KMS-11 (cell line): ENCODE measurements around the gene CEACAM19.

Source experiments
- H2AFZ ChIP-seq: fragments of 200-600 bp; sonication (generic); 2 replicates; pipeline ENCODE4 v1.6.1; 2016; ENCODE audit warnings: antibody characterized with exemption, mixed run types, low read depth
- H3K27ac ChIP-seq: fragments of 200-600 bp; sonication (generic); 2 replicates; pipeline ENCODE4 v1.6.1; 2016; ENCODE audit warnings: mild to moderate bottlenecking, mixed run types
- H3K27me3 ChIP-seq: fragments of 200-600 bp; sonication (generic); 2 replicates; pipeline ENCODE4 v1.6.1; 2017; ENCODE audit warnings: mild to moderate bottlenecking, low read depth, mixed run types, moderate library complexity; ENCODE audit not compliant: insufficient read depth
- H3K36me3 ChIP-seq: fragments of 200-600 bp; sonication (generic); 2 replicates; pipeline ENCODE4 v1.6.1; 2017; ENCODE audit warnings: mild to moderate bottlenecking, mixed run types; ENCODE audit not compliant: insufficient read depth
- H3K4me1 ChIP-seq: fragments of 200-600 bp; sonication (generic); 2 replicates; pipeline ENCODE4 v1.6.1; 2016; ENCODE audit warnings: mild to moderate bottlenecking, low read depth, mixed run types; ENCODE audit not compliant: poor library complexity, severe bottlenecking
- H3K4me2 ChIP-seq: fragments of 200-600 bp; sonication (generic); 2 replicates; pipeline ENCODE4 v1.7.0; 2016; ENCODE audit warnings: mild to moderate bottlenecking, mixed run types
- H3K4me3 ChIP-seq: fragments of 200-600 bp; sonication (generic); IDR thresholded peaks from 2 replicates; pipeline ENCODE4 v1.6.1; 2017; ENCODE audit warnings: low read depth, low read length, mixed read lengths; ENCODE audit not compliant: insufficient read depth
- H3K79me2 ChIP-seq: fragments of 200-600 bp; sonication (generic); 2 replicates; pipeline ENCODE4 v1.6.1; 2016; ENCODE audit warnings: low read depth, mixed run types; ENCODE audit not compliant: insufficient read depth
- H3K9ac ChIP-seq: fragments of 200-600 bp; sonication (generic); 2 replicates; pipeline ENCODE4 v1.6.1; 2016; ENCODE audit warnings: mild to moderate bottlenecking, mixed run types
- H4K20me1 ChIP-seq: fragments of 200-600 bp; sonication (generic); 2 replicates; pipeline ENCODE4 v1.6.1; 2016; ENCODE audit warnings: mild to moderate bottlenecking, mixed run types; ENCODE audit not compliant: insufficient read depth
- TF ChIP-seq, protein P1 (sequence below): fragments of 200-600 bp; sonication (generic); conservative IDR thresholded peaks from 2 replicates; pipeline ENCODE4 v1.6.1; 2017; ENCODE audit warnings: low read depth, mild to moderate bottlenecking, antibody characterized with exemption, low read length, moderate library complexity, mixed read lengths

Gene CEACAM19

DNA sequence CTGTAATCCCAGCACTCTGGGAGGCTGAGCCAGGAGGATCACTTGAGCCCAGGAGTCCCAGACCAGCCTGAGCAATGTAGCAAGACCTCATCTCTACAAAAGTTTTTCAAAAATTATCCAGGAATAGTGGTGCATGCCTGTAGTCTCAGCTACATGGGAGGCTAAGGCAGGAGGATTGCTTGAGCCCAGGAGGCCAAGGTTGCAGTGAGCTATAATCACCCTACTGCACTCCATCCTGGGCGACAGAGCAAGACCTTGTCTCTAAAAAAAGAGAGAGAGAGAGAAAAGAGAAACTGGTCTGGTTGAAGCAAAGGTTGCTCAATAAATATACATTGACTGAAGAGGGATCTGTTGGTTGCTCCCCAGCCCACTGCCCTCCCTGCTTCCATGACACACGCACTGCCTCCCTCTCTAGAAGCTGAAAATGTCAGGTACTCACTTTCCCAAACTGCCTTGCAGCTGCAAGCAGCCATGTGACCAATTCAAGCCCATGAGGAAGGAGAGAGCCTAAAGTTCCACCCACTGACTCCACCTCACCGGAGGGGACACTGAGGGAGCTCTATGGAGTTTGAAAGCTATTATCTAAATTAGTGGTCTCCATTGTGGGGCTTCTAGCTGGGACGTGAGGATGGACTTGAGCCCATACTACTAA lies 41.7 kb downstream of the CEACAM19 start:
- no peaks in the 10 kb centered on the region for H3K79me2 ChIP-seq
- H3K4me2 ChIP-seq, result no peak overlapping the region

DNA sequence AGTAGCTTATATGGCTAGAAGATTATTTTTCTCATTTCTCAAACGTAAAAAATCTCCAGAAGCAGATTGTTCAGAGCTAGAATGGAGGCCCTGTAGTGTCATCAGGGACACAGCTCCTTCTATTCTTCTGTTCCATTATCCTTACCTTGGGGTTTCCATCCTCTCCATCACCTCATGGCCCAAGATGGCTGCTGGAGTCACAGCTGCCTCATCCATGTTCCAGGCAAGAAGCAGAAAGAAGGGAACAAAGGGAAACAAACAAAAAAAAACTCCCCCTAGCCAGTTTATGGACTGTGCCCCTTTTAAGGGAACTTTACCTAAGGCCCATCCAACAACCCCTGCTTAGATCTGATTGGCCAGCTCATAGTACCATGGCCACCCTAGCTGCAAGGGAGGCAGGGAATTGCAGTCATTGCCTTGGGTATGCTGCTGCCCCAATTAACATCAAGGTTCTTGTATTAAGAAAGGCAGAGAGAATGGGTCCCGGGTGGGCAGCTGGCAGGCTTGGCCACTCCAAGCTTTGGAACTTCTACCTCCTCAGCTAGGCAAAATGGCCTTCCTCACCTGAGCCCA lies 43.4 kb downstream of the CEACAM19 start:
- H2AFZ ChIP-seq, result no peak overlapping the region
- no peak overlapping the region for H3K27ac ChIP-seq
- no peaks in the 10 kb centered on the region for H4K20me1 ChIP-seq
- no peaks in the 10 kb centered on the region for H3K79me2 ChIP-seq
- no peak overlapping the region for H3K4me2 ChIP-seq
- H3K4me1 ChIP-seq, result peaks cover 32% of the 10 kb centered on the region
- no peaks in the 10 kb centered on the region for H3K27me3 ChIP-seq
- H3K4me3 ChIP-seq, result no peak overlapping the region
- no peak overlapping the region for H3K9ac ChIP-seq
- no peaks in the 10 kb centered on the region for H3K36me3 ChIP-seq
- TF ChIP-seq, protein P1, sequence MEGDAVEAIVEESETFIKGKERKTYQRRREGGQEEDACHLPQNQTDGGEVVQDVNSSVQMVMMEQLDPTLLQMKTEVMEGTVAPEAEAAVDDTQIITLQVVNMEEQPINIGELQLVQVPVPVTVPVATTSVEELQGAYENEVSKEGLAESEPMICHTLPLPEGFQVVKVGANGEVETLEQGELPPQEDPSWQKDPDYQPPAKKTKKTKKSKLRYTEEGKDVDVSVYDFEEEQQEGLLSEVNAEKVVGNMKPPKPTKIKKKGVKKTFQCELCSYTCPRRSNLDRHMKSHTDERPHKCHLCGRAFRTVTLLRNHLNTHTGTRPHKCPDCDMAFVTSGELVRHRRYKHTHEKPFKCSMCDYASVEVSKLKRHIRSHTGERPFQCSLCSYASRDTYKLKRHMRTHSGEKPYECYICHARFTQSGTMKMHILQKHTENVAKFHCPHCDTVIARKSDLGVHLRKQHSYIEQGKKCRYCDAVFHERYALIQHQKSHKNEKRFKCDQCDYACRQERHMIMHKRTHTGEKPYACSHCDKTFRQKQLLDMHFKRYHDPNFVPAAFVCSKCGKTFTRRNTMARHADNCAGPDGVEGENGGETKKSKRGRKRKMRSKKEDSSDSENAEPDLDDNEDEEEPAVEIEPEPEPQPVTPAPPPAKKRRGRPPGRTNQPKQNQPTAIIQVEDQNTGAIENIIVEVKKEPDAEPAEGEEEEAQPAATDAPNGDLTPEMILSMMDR, result no peak

More for the DNA sequence above, 41.7 kb downstream of the CEACAM19 start:
- Histone ChIP-seq H3K4me3 (no peak overlapping the region), H4K20me1 (no peaks in the 10 kb centered on the region), H3K36me3 (no peaks in the 10 kb centered on the region), H3K27ac (no peak overlapping the region), H3K4me1 (peaks cover 15% of the 10 kb centered on the region), H2AFZ (no peak overlapping the region), H3K27me3 (no peaks in the 10 kb centered on the region), H3K9ac (no peak overlapping the region)
- TF ChIP-seq, protein P1, result no peak

DNA sequence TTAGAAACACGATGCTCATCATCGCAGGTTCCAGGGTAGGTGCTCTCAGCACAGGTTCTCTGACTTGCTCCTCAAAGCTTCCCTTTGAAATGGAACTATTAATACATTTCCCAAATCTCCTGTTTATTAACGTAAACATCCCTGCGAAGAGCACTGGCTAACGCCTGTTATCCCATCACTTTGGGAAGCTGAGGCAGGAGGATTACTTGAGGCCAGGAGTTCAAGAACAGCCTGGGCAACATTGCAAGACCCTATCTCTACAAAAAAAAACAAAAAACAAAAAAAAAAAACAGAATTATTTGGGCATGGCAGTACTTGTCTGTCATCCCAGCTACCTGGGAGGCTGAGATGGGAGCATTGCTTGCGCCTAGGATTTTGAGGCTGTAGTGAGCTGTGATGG lies 46.3 kb downstream of the CEACAM19 start:
- TF ChIP-seq, protein P1, result no peak
- no peak overlapping the region for H3K4me2 ChIP-seq
- H3K36me3 ChIP-seq, result no peaks in the 10 kb centered on the region
- H2AFZ ChIP-seq, result no peak overlapping the region
- no peaks in the 10 kb centered on the region for H3K27me3 ChIP-seq
- no peaks in the 10 kb centered on the region for H3K79me2 ChIP-seq
- no peaks in the 10 kb centered on the region for H4K20me1 ChIP-seq
- no peak overlapping the region for H3K9ac ChIP-seq
- H3K4me1 ChIP-seq, result peaks cover 59% of the 10 kb centered on the region
- no peak overlapping the region for H3K27ac ChIP-seq
- H3K4me3 ChIP-seq, result no peak overlapping the region

DNA sequence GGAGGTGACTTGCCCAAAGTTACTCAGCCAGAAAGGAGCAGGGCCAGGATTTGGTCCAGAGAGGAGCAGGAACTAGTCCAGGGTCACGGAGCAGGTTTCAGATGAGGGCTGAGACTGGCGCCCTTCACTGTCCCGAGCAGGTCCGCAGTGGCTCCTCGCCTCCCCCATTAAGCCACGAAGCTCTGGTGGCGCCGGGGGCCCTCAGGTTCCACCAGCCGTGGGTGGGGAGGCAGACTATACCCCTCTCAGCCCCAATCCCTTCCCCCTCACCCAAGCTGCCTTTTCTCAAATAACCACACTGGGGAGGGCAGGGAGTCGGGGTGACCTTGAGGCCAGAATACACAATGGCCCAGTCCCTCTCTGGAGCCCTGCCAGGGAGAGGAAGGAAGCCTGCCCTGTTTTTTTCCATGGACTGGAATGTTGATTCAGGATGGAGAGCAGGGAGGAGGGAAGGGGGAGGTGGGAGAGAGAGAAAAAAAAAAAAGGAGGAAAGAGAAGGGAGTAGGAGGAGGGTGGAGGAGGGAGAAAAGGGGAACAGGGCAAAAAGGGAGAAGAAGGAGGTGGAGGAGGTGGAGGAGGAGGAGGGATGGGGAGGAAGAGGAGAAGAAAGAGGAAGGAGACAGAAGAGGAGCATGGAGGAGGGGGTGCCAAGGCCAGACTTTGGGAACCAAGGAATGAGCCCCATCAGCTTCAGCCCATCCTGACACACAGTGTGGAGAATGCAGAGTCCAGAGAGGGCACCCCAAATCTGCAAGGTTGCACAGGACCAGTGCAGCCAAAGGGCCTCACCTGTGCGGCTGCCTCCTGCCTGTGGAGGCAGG lies 47.4 kb downstream of the CEACAM19 start:
- H3K4me1 ChIP-seq, result peaks cover 61% of the 10 kb centered on the region
- no peaks in the 10 kb centered on the region for H3K36me3 ChIP-seq
- no peaks in the 10 kb centered on the region for H3K27me3 ChIP-seq
- no peaks in the 10 kb centered on the region for H3K79me2 ChIP-seq
- peak overlapping the region; percentile 38; the same call in 1 of the 2 replicates for H3K4me2 ChIP-seq
- H3K9ac ChIP-seq, result no peak overlapping the region
- no peak overlapping the region for H3K27ac ChIP-seq
- H2AFZ ChIP-seq, result no peak overlapping the region
- TF ChIP-seq, protein P1, result no peak
- no peaks in the 10 kb centered on the region for H4K20me1 ChIP-seq
- no peak overlapping the region for H3K4me3 ChIP-seq
